Aorta (tissue), 5 donors: ENCODE results near the gene DRGX. TPM values are rescaled to one million over a fixed set of nuclear protein-coding genes. Genes with fewer than 3 reads are reported as not detected.
A peak's percentile ranks its signal among the peaks of the same experiment; 100 is the strongest.

Source experiments
- ATAC-seq: fragments of 200-7000 bp; cut with Tn5 transposase; one replicate; pipeline ENCODE4 v1.9.1; 2022; ENCODE audit warnings: moderate library complexity; ENCODE audit not compliant: low FRiP score
- DNase-seq, 2 donors: peaks; one replicate each; pipeline ENCODE4 v3.0.0-alpha.2; 2020
- H3K27ac ChIP-seq, 2 donors: one replicate each; pipeline ENCODE4 v1.5.1; 2013; ENCODE audit warnings: low read length in 2 of 2, mild to moderate bottlenecking in 2 of 2, moderate library complexity in 2 of 2, control low read depth in 1 of 2, inconsistent platforms in 1 of 2, low read depth in 1 of 2
- H3K27me3 ChIP-seq, 2 donors: one replicate each; pipeline ENCODE4 v1.6.1; 2013; ENCODE audit warnings: control low read depth in 1 of 2, low read length in 1 of 2, mild to moderate bottlenecking in 1 of 2, moderate library complexity in 1 of 2; ENCODE audit not compliant: insufficient read depth in 2 of 2, control insufficient read depth in 1 of 2
- H3K36me3 ChIP-seq, 2 donors: one replicate each; pipeline ENCODE4 v1.6.1; 2013; ENCODE audit warnings: control low read depth in 1 of 2, low read length in 1 of 2, mild to moderate bottlenecking in 1 of 2; ENCODE audit not compliant: insufficient read depth in 2 of 2, control insufficient read depth in 1 of 2
- H3K4me1 ChIP-seq, 2 donors: one replicate each; pipeline ENCODE4 v1.6.1; 2013; ENCODE audit warnings: low read length in 2 of 2, control low read depth in 1 of 2, mild to moderate bottlenecking in 1 of 2, moderate library complexity in 1 of 2; ENCODE audit not compliant: insufficient read depth in 2 of 2, control insufficient read depth in 1 of 2
- H3K4me3 ChIP-seq, 2 donors: one replicate each; pipeline ENCODE4 v1.5.1; 2013; ENCODE audit warnings: low read length in 2 of 2, control low read depth in 1 of 2, mild to moderate bottlenecking in 1 of 2
- H3K9me3 ChIP-seq: one replicate; pipeline ENCODE4 v1.6.1; 2013; ENCODE audit warnings: mild to moderate bottlenecking, low read length; ENCODE audit not compliant: control insufficient read depth
- WGBS, 2 donors: extraction: QIAGEN DNeasy Blood & Tissue Kit; methylation state at CpG; one replicate each; pipeline ENCODE4 v1.1.7; 2013; 5-methylcytosine and 5-hydroxymethylcytosine counted together
- intact Hi-C, 2 donors: fragments of 100-400 bp; cut with DNase I; formaldehyde crosslinking; loops; one replicate each; pipeline versions ENCODE4 v1.14.2 to v1.15.0; 2022
- polyA plus RNA-seq, 2 donors: library from polyadenylated mRNA; stranded (reverse); fragments of 200-250 nt; gene quantifications; one replicate each; pipeline ENCODE4 v1.2.3, GENCODE V29; 2013
- total RNA-seq, 2 donors: library from RNA; stranded (reverse); fragmentation: NEBNext Ultra II Directional; extraction: Animal tissue kit (Norgen Biotek cat#: 25700); gene quantifications; one replicate each; pipeline ENCODE4 v1.2.1, GENCODE V29; 2021
- donor health status: healthy with polysubstance abuse.
- donor health status: Bipolar disorder and iron deficiency.
- donor health status: DM: no; HTN: no; CAD: no.
- donor health status: DM: no; HTN: no; CAD: no.
- donor health status: DM: yes; HTN: yes; CAD: no.

Gene DRGX
- total and polyA plus RNA-seq, 4 donors, result not detected

GRCh38 chr10:49349390-49349789 lies 46.5 kb downstream of the DRGX start:
- no peak overlapping the region for H3K27ac ChIP-seq
- intact Hi-C loops, result no loop called here
- DNase-seq (no peak), ATAC-seq (no peak)
- no peaks in the 10 kb centered on the region for H3K36me3 ChIP-seq
- no peak overlapping the region for H3K4me3 ChIP-seq
- H3K27me3 ChIP-seq, result no peaks in the 10 kb centered on the region
- no peaks in the 10 kb centered on the region for H3K4me1 ChIP-seq
- peaks cover 14% of the 10 kb centered on the region for H3K9me3 ChIP-seq
- 87 to 90% methylated on average over 4 of the region's 4 CpGs for WGBS, 2 donors

GRCh38 chr10:49348593-49348992 lies 47.3 kb downstream of the DRGX start:
- no peak for ATAC-seq
- DNase-seq, result peak in 1 of 2 donors; percentile 35
- Histone ChIP-seq H3K9me3 (peaks cover 14% of the 10 kb centered on the region), H3K27me3 (no peaks in the 10 kb centered on the region), H3K36me3 (no peaks in the 10 kb centered on the region), H3K4me3 (no peak overlapping the region), H3K4me1 (no peaks in the 10 kb centered on the region), H3K27ac (no peak overlapping the region)
- WGBS, 2 donors, result 61 to 64% methylated on average over 2 of the region's 2 CpGs
- intact Hi-C loops, result no loop called here

GRCh38 chr10:49347827-49348226 lies 48.1 kb downstream of the DRGX start:
- Histone ChIP-seq H3K9me3 (peaks cover 16% of the 10 kb centered on the region), H3K27me3 (no peaks in the 10 kb centered on the region), H3K27ac (no peak overlapping the region), H3K36me3 (no peaks in the 10 kb centered on the region), H3K4me3 (no peak overlapping the region), H3K4me1 (no peaks in the 10 kb centered on the region)
- ATAC-seq (no peak), DNase-seq (peak in 1 of 2 donors; percentile 31)
- WGBS, 2 donors, result 72 to 77% methylated on average over 3 of the region's 3 CpGs
- intact Hi-C loops, result no loop called here

- ATAC-seq (no peak), DNase-seq (peak in 1 of 2 donors; percentile 17)
- Histone ChIP-seq H3K27ac (no peak overlapping the region), H3K9me3 (peaks cover 16% of the 10 kb centered on the region), H3K4me3 (no peak overlapping the region), H3K36me3 (no peaks in the 10 kb centered on the region), H3K27me3 (no peaks in the 10 kb centered on the region), H3K4me1 (no peaks in the 10 kb centered on the region)
- intact Hi-C loops, result no loop called here
- WGBS, 2 donors, result 88 to 92% methylated on average over 4 of the region's 4 CpGs
These were observed 48.5 kb downstream of the DRGX start for GRCh38 chr10:49347342-49347741.

- DNase-seq (no peak), ATAC-seq (no peak)
- Histone ChIP-seq H3K36me3 (no peaks in the 10 kb centered on the region), H3K4me3 (no peak overlapping the region), H3K9me3 (peaks cover 7% of the 10 kb centered on the region), H3K27ac (no peak overlapping the region), H3K27me3 (no peaks in the 10 kb centered on the region), H3K4me1 (no peaks in the 10 kb centered on the region)
- 62 to 71% methylated on average over 2 of the region's 2 CpGs for WGBS, 2 donors
- intact Hi-C loops, result no loop called here
These were observed 51.0 kb downstream of the DRGX start for GRCh38 chr10:49344840-49345239.

GRCh38 chr10:49338604-49339003 lies 57.3 kb downstream of the DRGX start:
- H3K36me3 ChIP-seq, result no peaks in the 10 kb centered on the region
- 81 to 86% methylated on average over 1 of the region's 1 CpG for WGBS, 2 donors
- intact Hi-C loops, result no loop called here
- no peaks in the 10 kb centered on the region for H3K27me3 ChIP-seq
- H3K27ac ChIP-seq, result no peak overlapping the region
- no peaks in the 10 kb centered on the region for H3K4me1 ChIP-seq
- peaks cover 1% of the 10 kb centered on the region for H3K9me3 ChIP-seq
- DNase-seq (no peak), ATAC-seq (no peak)
- no peak overlapping the region for H3K4me3 ChIP-seq

- H3K27me3 ChIP-seq, result no peaks in the 10 kb centered on the region
- H3K9me3 ChIP-seq, result no peaks in the 10 kb centered on the region
- H3K27ac ChIP-seq, result no peak overlapping the region
- DNase-seq (no peak), ATAC-seq (no peak)
- H3K36me3 ChIP-seq, result no peaks in the 10 kb centered on the region
- WGBS, 2 donors, result 78 to 90% methylated on average over 1 of the region's 1 CpG
- no peaks in the 10 kb centered on the region for H3K4me1 ChIP-seq
- H3K4me3 ChIP-seq, result no peak overlapping the region
- intact Hi-C loops, result no loop called here
These were observed 60.4 kb downstream of the DRGX start for GRCh38 chr10:49335364-49335972.

- no peak for ATAC-seq
- no peaks in the 10 kb centered on the region for H3K9me3 ChIP-seq
- no peak overlapping the region for H3K27ac ChIP-seq
- no peaks in the 10 kb centered on the region for H3K36me3 ChIP-seq
- no peak for DNase-seq
- intact Hi-C loops, result no loop called here
- H3K27me3 ChIP-seq, result no peaks in the 10 kb centered on the region
- no peak overlapping the region for H3K4me3 ChIP-seq
- no peaks in the 10 kb centered on the region for H3K4me1 ChIP-seq
These were observed 60.9 kb downstream of the DRGX start for GRCh38 chr10:49334964-49335363.

- intact Hi-C loops, result no loop called here
- Histone ChIP-seq H3K27me3 (no peaks in the 10 kb centered on the region), H3K36me3 (no peaks in the 10 kb centered on the region), H3K9me3 (no peaks in the 10 kb centered on the region), H3K4me1 (no peaks in the 10 kb centered on the region), H3K27ac (no peak overlapping the region), H3K4me3 (no peak overlapping the region)
- WGBS, 2 donors, result 75 to 84% methylated on average over 6 of the region's 6 CpGs
- ATAC-seq (no peak), DNase-seq (no peak)
These were observed 62.7 kb downstream of the DRGX start for GRCh38 chr10:49333192-49333591.
